Measurements from ENCODE around the gene FAM221A.
"Not testable (repeated sequence)": the region's sequence is repeated elsewhere in the genome, so short reads cannot be mapped to it uniquely, and the experiment has no call there.

The FAM221A gene

GRCh38 chr7:23679898-23680413 lies at the start of gene FAM221A:
Gene FAM221A (plus strand): TSS chr7:23680199. CDS start chr7:23680219, 20 bp downstream.
- peak; percentile 95 for DNase-seq

- no peak for DNase-seq
Observed at GRCh38 chr7:23633417-23633816, 46.6 kb upstream of the FAM221A start.

- DNase-seq, result no peak
Observed at GRCh38 chr7:23645822-23646221, 34.2 kb upstream of the FAM221A start.

GRCh38 chr7:23653942-23654341 lies 26.1 kb upstream of the FAM221A start:
- no peak for DNase-seq

GRCh38 chr7:23654508-23654907 lies 25.5 kb upstream of the FAM221A start:
- peak; percentile 25 for DNase-seq

- no peak for DNase-seq
Observed at GRCh38 chr7:23655433-23655832, 24.6 kb upstream of the FAM221A start.

GRCh38 chr7:23658831-23659427 lies 21.1 kb upstream of the FAM221A start:
- DNase-seq, result no peak

GRCh38 chr7:23661385-23661784 lies 18.6 kb upstream of the FAM221A start:
- DNase-seq, result no peak

GRCh38 chr7:23662124-23662983 lies 17.6 kb upstream of the FAM221A start:
- no peak for DNase-seq

GRCh38 chr7:23662984-23663313 lies 17.1 kb upstream of the FAM221A start:
- DNase-seq, result no peak

GRCh38 chr7:23664122-23664521 lies 15.9 kb upstream of the FAM221A start:
- DNase-seq, result no peak

- DNase-seq, result no peak
Observed at GRCh38 chr7:23672033-23672432, 8.0 kb upstream of the FAM221A start.

GRCh38 chr7:23680414-23681405 lies 711 bp downstream of the FAM221A start:
- peak; percentile 45 for DNase-seq

GRCh38 chr7:23684041-23684440 lies 4.0 kb downstream of the FAM221A start:
- not testable (repeated sequence) for DNase-seq

- DNase-seq, result no peak
Observed at GRCh38 chr7:23685731-23686130, 5.7 kb downstream of the FAM221A start.

GRCh38 chr7:23687011-23687410 lies 7.0 kb downstream of the FAM221A start:
- no peak for DNase-seq

- no peak for DNase-seq
Observed at GRCh38 chr7:23689165-23689564, 9.2 kb downstream of the FAM221A start.

GRCh38 chr7:23691320-23691719 lies 11.3 kb downstream of the FAM221A start:
- DNase-seq, result no peak

- DNase-seq, result no peak
Observed at GRCh38 chr7:23693224-23693623, 13.2 kb downstream of the FAM221A start.

GRCh38 chr7:23696916-23697441 lies 17.0 kb downstream of the FAM221A start:
- peak; percentile 13 for DNase-seq

- no peak for DNase-seq
Observed at GRCh38 chr7:23698822-23699221, 18.8 kb downstream of the FAM221A start.

- no peak for DNase-seq
Observed at GRCh38 chr7:23700046-23700445, 20.0 kb downstream of the FAM221A start.

All from midbrain (tissue), 1 donor.